Common myeloid progenitor, CD34-positive (primary cell): ENCODE measurements around the gene PDIA5.
A peak's percentile ranks its signal among the peaks of the same experiment; 100 is the strongest.

ENCODE experiments used
- CTCF ChIA-PET: fragments of 350-600 bp; sonication (Branson Sonifier 250); formaldehyde crosslinking; loops from one replicate; lab custom pipeline; 2021; ENCODE audit warnings: antibody characterized with exemption; lab: Charles Lee
- POLR2A ChIA-PET: fragments of 350-600 bp; sonication (Branson Sonifier 250); formaldehyde crosslinking; loops from one replicate; lab custom pipeline; 2021; ENCODE audit warnings: antibody characterized with exemption; lab: Charles Lee
- DNase-seq, 3 donors: peaks; one replicate each; pipeline versions ENCODE4 v3.0.0 to v3.0.0-alpha.2; 2013
- H3K27ac ChIP-seq, 2 experiments: 1 replicate in 1 of 2; 2 replicates in 1 of 2; pipeline ENCODE4 v1.7.0; 2013; ENCODE audit warnings: inconsistent platforms in 2 of 2, low read length in 2 of 2, mild to moderate bottlenecking in 2 of 2, low read depth in 1 of 2, moderate library complexity in 1 of 2; ENCODE audit not compliant: severe bottlenecking in 2 of 2, insufficient read depth in 1 of 2, poor library complexity in 1 of 2
- H3K27me3 ChIP-seq, 5 experiments: replicated peaks in 2 of 5; 1 replicate in 3 of 5; 2 replicates in 2 of 5; pipeline versions ENCODE4 v1.6.1 to v1.7.0; 2013; ENCODE audit warnings: low read length in 4 of 5, mild to moderate bottlenecking in 2 of 5, moderate library complexity in 2 of 5, inconsistent platforms in 1 of 5; ENCODE audit not compliant: insufficient read depth in 5 of 5, control insufficient read depth in 4 of 5
- H3K36me3 ChIP-seq, 4 experiments: 1 replicate in 2 of 4; 2 replicates in 2 of 4; pipeline versions ENCODE4 v1.6.1 to v1.7.0; 2013; ENCODE audit warnings: low read length in 3 of 4, control low read depth in 1 of 4, mild to moderate bottlenecking in 1 of 4; ENCODE audit not compliant: control insufficient read depth in 4 of 4, insufficient read depth in 4 of 4
- H3K4me1 ChIP-seq, 4 experiments: 1 replicate in 3 of 4; 2 replicates in 1 of 4; pipeline versions ENCODE4 v1.6.1 to v1.7.1; 2013; ENCODE audit warnings: low read length in 3 of 4, mild to moderate bottlenecking in 3 of 4, control low read depth in 1 of 4, inconsistent platforms in 1 of 4, moderate library complexity in 1 of 4; ENCODE audit not compliant: control insufficient read depth in 4 of 4, insufficient read depth in 4 of 4; ENCODE audit errors: control extremely low read depth in 1 of 4
- H3K4me3 ChIP-seq, 7 experiments: 1 replicate in 4 of 7; 2 replicates in 3 of 7; pipeline versions ENCODE4 v1.5.1 to v1.7.0; 2013; ENCODE audit warnings: mild to moderate bottlenecking in 7 of 7, low read length in 6 of 7, moderate library complexity in 6 of 7, inconsistent platforms in 2 of 7, low read depth in 2 of 7, control low read depth in 1 of 7; ENCODE audit not compliant: insufficient read depth in 4 of 7, control insufficient read depth in 1 of 7; ENCODE audit errors: extremely low read depth in 1 of 7
- H3K9me3 ChIP-seq, 5 experiments: 1 replicate in 4 of 5; 2 replicates in 1 of 5; pipeline versions ENCODE4 v1.6.1 to v1.7.1; 2013; ENCODE audit warnings: low read length in 4 of 5, mild to moderate bottlenecking in 2 of 5, inconsistent platforms in 1 of 5, low read depth in 1 of 5, moderate library complexity in 1 of 5; ENCODE audit not compliant: control insufficient read depth in 4 of 5, insufficient read depth in 2 of 5; ENCODE audit errors: control extremely low read depth in 1 of 5
- WGBS: methylation state at CpG from one replicate; pipeline ENCODE4 v1.1.5; 2013; ENCODE audit not compliant: insufficient coverage; 5-methylcytosine and 5-hydroxymethylcytosine counted together

PDIA5 gene

GRCh38 chr3:123075359-123075758 lies 8.5 kb downstream of the PDIA5 start:
- Histone ChIP-seq H3K27ac (no peak overlapping the region), H3K27me3 (no peaks in the 10 kb centered on the region), H3K4me1 (peaks cover 0 to 29% (median 16%) of the 10 kb centered on the region in 4 experiments), H3K4me3 (no peak overlapping the region), H3K36me3 (peaks cover 0 to 8% (median 0%) of the 10 kb centered on the region in 4 experiments), H3K9me3 (no peaks in the 10 kb centered on the region)
- CTCF ChIA-PET: no interaction called here
- WGBS: 86% methylated on average over 1 of the region's 1 CpG
- POLR2A ChIA-PET: no interaction called here
- DNase-seq: no peak

DNA sequence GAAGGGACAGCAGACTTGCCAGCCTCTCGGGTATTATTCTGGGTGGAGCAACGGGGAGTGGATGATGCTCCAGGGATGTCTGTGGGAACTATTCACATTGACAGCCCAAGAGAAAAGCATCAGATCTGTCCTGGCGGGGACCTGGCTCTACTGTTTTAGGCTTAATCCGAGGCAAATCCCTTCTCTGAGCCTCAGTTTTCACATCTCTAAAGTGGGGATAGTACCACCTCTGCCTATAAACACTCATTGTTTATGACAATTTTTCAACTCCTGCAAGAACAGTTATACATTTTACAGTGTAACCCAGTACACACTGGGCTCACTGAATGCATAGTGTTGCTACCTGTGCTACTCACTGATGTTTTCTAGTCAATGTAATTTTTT lies 9.3 kb downstream of the PDIA5 start:
- Histone ChIP-seq H3K27ac (no peak overlapping the region), H3K9me3 (no peaks in the 10 kb centered on the region), H3K36me3 (peaks cover 0 to 5% (median 0%) of the 10 kb centered on the region in 4 experiments), H3K27me3 (no peaks in the 10 kb centered on the region), H3K4me3 (no peak overlapping the region), H3K4me1 (peaks cover 0 to 34% (median 21%) of the 10 kb centered on the region in 4 experiments)
- WGBS: 89% methylated on average over 4 of the region's 4 CpGs
- CTCF ChIA-PET: interaction anchor here (1.1 to 1.4 kb wide), 2 partner anchors 9 kb away, joined by 3 to 6 read pairs; partner anchors contain the start of gene PDIA5
- POLR2A ChIA-PET: no interaction called here
- DNase-seq: no peak

- peaks cover 0 to 5% (median 0%) of the 10 kb centered on the region in 4 experiments for H3K36me3 ChIP-seq
- POLR2A ChIA-PET: no interaction called here
- peak overlapping the region in 1 of 2 experiments; percentile 19 for H3K27ac ChIP-seq
- CTCF ChIA-PET: interaction anchor here (1.1 to 1.4 kb wide), 3 partner anchors 9 to 45 kb away, joined by 3 to 6 read pairs (median 3); partner anchors contain the start of gene PDIA5
- H3K4me3 ChIP-seq: no peak overlapping the region
- peak in 2 of 3 donors; percentile 27 to 36 for DNase-seq
- WGBS: 60% methylated on average over 5 of the region's 6 CpGs
- no peaks in the 10 kb centered on the region for H3K9me3 ChIP-seq
- no peaks in the 10 kb centered on the region for H3K27me3 ChIP-seq
- H3K4me1 ChIP-seq: peaks cover 0 to 36% (median 23%) of the 10 kb centered on the region in 4 experiments
Measured at GRCh38 chr3:123076496-123077418, 9.9 kb downstream of the PDIA5 start.

GRCh38 chr3:123078101-123078500 lies 11.3 kb downstream of the PDIA5 start:
- H3K9me3 ChIP-seq: no peaks in the 10 kb centered on the region
- H3K4me3 ChIP-seq: no peak overlapping the region
- WGBS: 97% methylated on average over 5 of the region's 10 CpGs
- no peak for DNase-seq
- H3K27me3 ChIP-seq: no peaks in the 10 kb centered on the region
- H3K27ac ChIP-seq: no peak overlapping the region
- peaks cover 3 to 38% (median 28%) of the 10 kb centered on the region in 4 experiments for H3K4me1 ChIP-seq
- peaks cover 0 to 1% (median 0%) of the 10 kb centered on the region in 4 experiments for H3K36me3 ChIP-seq
- ChIA-PET CTCF (no interaction called here), POLR2A (interaction anchor here (0.7 kb wide), 1 partner anchor 690 kb away, joined by 6 read pairs; no protein-coding TSS in a partner anchor)

DNA sequence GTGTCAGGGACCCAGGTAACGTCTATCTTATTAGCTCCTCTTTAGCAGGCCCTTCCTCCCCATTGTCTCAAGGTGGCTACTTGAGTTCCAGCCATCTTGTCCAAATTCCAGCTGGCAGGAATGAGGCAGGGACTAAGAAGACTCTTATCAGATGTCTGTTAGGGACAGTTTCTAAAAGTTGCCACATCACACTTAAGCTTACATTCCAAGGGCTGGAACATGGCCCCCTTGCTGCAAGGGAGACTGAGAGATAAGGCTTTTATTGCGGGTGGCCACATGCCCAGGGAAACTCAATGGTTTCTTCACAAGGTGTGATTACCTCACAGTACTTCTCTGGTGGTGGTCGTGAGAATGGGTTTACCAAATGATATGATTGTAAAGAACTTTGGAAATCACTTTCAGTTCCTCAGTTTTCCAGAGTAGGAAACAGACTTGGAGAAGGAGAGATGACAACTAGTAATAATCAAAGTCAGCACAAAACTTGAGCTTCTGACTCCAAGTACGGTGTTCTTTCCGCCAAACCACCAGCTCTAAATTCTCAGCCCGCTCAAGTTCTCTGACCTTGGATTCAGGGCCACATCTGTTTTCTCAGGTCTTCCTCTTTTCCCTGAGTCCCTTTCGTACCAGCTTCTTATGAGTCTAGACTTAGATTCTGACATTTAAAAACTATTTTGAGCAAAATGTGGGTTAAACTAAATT lies 14.2 kb downstream of the PDIA5 start:
- H3K27ac ChIP-seq: peak overlapping the region in 1 of 2 experiments; percentile 46
- no peaks in the 10 kb centered on the region for H3K36me3 ChIP-seq
- ChIA-PET CTCF (interaction anchor here (1.4 to 2.2 kb wide), 4 partner anchors 10 to 326 kb away, joined by 3 to 8 read pairs (median 5); partner anchors contain the start of gene PDIA5), POLR2A (interaction anchor here (0.9 kb wide), 1 partner anchor 68 kb away, joined by 3 read pairs; no protein-coding TSS in a partner anchor)
- peak overlapping the region in 1 of 7 experiments; percentile 19 for H3K4me3 ChIP-seq
- no peaks in the 10 kb centered on the region for H3K27me3 ChIP-seq
- peak in 2 of 3 donors; percentile 66 for DNase-seq
- WGBS: 94% methylated on average over 2 of the region's 7 CpGs
- H3K4me1 ChIP-seq: peaks cover 9 to 67% (median 57%) of the 10 kb centered on the region in 4 experiments
- no peaks in the 10 kb centered on the region for H3K9me3 ChIP-seq

DNA sequence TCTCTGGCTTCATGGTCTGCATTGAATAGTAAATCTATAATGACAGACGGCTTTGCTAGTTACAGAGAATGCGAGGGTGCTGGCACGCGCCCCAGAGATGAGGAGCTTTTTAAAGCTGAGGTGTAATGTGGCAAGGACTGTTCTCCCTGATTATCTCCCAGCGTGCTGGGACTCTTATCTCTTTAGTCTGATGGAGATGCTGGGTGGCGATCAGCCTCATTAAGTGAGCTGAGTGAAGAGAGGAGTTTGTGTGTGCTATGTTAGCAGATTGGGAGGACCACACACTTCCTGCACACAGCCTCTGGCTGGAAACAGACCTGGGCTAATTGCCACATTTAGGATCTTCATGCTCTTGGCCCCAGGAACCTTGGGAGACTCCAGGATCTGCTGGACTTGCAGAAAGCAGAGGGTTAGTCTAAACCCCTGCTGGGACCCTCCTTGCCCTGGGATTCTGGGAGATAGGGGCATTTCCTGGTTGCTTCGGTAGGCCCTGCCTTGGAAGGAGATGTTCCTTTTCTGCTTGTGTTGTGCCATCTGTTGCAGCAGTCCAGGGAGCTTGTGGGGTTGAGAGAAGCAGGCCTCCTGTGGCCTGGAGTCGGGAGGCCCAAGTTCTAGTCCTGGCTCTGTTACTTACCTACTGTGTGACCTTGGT lies 15.0 kb downstream of the PDIA5 start:
- CTCF ChIA-PET: interaction anchor here (0.7 to 2.2 kb wide), 5 partner anchors 10 to 326 kb away, joined by 3 to 5 read pairs (median 3); partner anchors contain the start of gene PDIA5
- Histone ChIP-seq H3K36me3 (no peaks in the 10 kb centered on the region), H3K27ac (peak overlapping the region; percentile 13 to 46), H3K4me3 (peak overlapping the region in 2 of 7 experiments; percentile 22 to 46), H3K4me1 (peaks cover 11 to 65% (median 54%) of the 10 kb centered on the region in 4 experiments), H3K9me3 (no peaks in the 10 kb centered on the region), H3K27me3 (no peaks in the 10 kb centered on the region)
- 18% methylated on average over 8 of the region's 8 CpGs for WGBS
- DNase-seq: peak in 2 of 3 donors; percentile 43 to 49
- POLR2A ChIA-PET: interaction anchor here (0.9 kb wide), 2 partner anchors 11 to 67 kb away, joined by 3 read pairs; no protein-coding TSS in a partner anchor
